ENCODE results near the gene ZEB1. TPM values are rescaled to one million over a fixed set of nuclear protein-coding genes. Genes with fewer than 3 reads are reported as not detected.

ZEB1 gene
- total and polyA plus RNA-seq, 10 of the 15 experiments (the other 5 are each of a cell fraction or from before 2014, with no cell fraction given), result 10.4 to 35.6 (median 24.5) TPM

DNA sequence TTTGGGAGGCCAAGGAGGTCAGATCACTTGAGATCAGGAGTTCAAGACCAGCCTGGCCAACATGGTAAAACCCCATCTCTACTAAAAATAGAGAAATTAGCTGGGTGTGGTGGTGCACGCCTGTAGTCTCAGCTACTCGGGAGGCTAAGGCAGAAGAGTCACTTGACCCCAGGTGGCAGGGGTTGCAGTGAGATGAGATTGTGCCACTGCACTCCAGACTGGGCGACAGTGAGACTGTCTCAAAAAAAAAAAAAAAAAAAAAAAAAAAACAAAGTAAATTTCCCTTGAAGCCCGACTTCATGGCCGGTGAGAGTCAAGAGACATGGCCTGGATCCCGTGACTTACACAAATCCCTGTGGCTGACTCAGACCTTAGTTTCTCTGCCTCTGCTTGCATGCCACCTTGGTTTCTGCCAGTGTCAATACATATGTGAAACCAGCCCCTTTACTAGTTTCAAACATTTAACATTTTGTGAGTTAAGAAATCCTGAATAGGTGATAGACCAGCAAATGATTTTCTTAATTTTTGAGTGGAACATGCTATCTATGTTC lies 62.8 kb downstream of the ZEB1 start (continued):
- TF ChIP-seq MEF2A (IDR thresholded peaks at IDR 0.05; ENCODE audit: insufficient read depth, low read depth, low read length) (0 out of 2 replicates have a peak, but pooled peaks have one; percentile 3), TCF3 (IDR thresholded peaks at IDR 0.05; ENCODE audit: borderline replicate concordance, insufficient read depth, low read depth, low read length) (0 out of 2 replicates have a peak, but pooled peaks have one; percentile 14), RAD51 (IDR thresholded peaks at IDR 0.05) (peak; percentile 27; the same call in 1 of the 2 replicates), PAX5 (IDR thresholded peaks at IDR 0.05; ENCODE audit: borderline replicate concordance, low read depth, low read length) (0 out of 2 replicates have a peak, but pooled peaks have one; percentile 15), IKZF2 (IDR thresholded peaks at IDR 0.05) (peak in 1 of 2 experiments; percentile 29; a peak in 2 of 4 replicates), BHLHE40 (IDR thresholded peaks at IDR 0.05; ENCODE audit: borderline replicate concordance in 1 of 2, low read depth in 2 of 2, low read length in 1 of 2) (peak; percentile 80 to 89), PML (IDR thresholded peaks at IDR 0.05; ENCODE audit: low read length) (no peak), IRF4 (IDR thresholded peaks at IDR 0.05; ENCODE audit: low read depth, low read length) (0 out of 2 replicates have a peak, but pooled peaks have one; percentile 14), TBL1XR1 (IDR thresholded peaks at IDR 0.05; ENCODE audit: low read depth, low read length) (no peak), CBFB (IDR thresholded peaks at IDR 0.05; ENCODE audit: low read depth) (no peak), POLR2A (IDR thresholded peaks at IDR 0.05; ENCODE audit: low read depth, low read length) (no peak), EP300 (IDR thresholded peaks at IDR 0.05; ENCODE audit: borderline replicate concordance in 1 of 2, control insufficient read depth in 1 of 2, low read depth in 2 of 2, low read length in 2 of 2) (peak in 1 of 2 experiments; percentile 64; a peak in 1 of 4 replicates)
- TF ChIP-seq, protein P1, sequence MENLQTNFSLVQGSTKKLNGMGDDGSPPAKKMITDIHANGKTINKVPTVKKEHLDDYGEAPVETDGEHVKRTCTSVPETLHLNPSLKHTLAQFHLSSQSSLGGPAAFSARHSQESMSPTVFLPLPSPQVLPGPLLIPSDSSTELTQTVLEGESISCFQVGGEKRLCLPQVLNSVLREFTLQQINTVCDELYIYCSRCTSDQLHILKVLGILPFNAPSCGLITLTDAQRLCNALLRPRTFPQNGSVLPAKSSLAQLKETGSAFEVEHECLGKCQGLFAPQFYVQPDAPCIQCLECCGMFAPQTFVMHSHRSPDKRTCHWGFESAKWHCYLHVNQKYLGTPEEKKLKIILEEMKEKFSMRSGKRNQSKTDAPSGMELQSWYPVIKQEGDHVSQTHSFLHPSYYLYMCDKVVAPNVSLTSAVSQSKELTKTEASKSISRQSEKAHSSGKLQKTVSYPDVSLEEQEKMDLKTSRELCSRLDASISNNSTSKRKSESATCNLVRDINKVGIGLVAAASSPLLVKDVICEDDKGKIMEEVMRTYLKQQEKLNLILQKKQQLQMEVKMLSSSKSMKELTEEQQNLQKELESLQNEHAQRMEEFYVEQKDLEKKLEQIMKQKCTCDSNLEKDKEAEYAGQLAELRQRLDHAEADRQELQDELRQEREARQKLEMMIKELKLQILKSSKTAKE (IDR thresholded peaks at IDR 0.05; ENCODE audit: low read depth, poor library complexity, severe bottlenecking), result peak; percentile 45
